ENCODE data around the gene CNKSR3. TPM values are rescaled to one million over a fixed set of nuclear protein-coding genes. Genes with fewer than 3 reads are reported as not detected.

Gene CNKSR3
- total and polyA plus RNA-seq, 4 experiments from 2014 or later: not detected

- Mint-ChIP-seq H3K27me3 (peaks cover 6 to 16% of the 10 kb centered on the region in 2 donors), H3K9me3 (peaks cover 0 to 6% (median 0%) of the 10 kb centered on the region in 8 donors), H3K4me1 (peaks cover 0 to 11% (median 7%) of the 10 kb centered on the region in 4 donors), H3K27ac (no peak overlapping the region), H3K36me3 (no peaks in the 10 kb centered on the region), H3K4me3 (no peak overlapping the region)
- intact Hi-C loops (cut with micrococcal nuclease): no loop called here
- CTCF ChIA-PET (ENCODE audit: partially characterized antibody): no interaction called here
- no peak for DNase-seq
- Histone ChIP-seq H3K27ac (ENCODE audit: low read depth, low read length) (no peak overlapping the region), H3K9me3 (ENCODE audit: control insufficient read depth in 1 of 2, low read length in 2 of 2) (no peaks in the 10 kb centered on the region), H3K27me3 (ENCODE audit: insufficient read depth, low read length) (no peaks in the 10 kb centered on the region), H3K36me3 (ENCODE audit: insufficient read depth, low read length) (no peaks in the 10 kb centered on the region), H3K4me1 (ENCODE audit: insufficient read depth, low read length) (no peaks in the 10 kb centered on the region), H3K4me3 (ENCODE audit: low read length in 2 of 2) (no peak overlapping the region)
- POLR2A ChIA-PET (ENCODE audit: partially characterized antibody): no interaction called here
These were observed 156.9 kb downstream of the CNKSR3 start for GRCh38 chr6:154353626-154354025.

- Mint-ChIP-seq H3K36me3 (no peaks in the 10 kb centered on the region), H3K4me1 (peaks cover 0 to 11% (median 7%) of the 10 kb centered on the region in 4 donors), H3K27ac (no peak overlapping the region), H3K4me3 (no peak overlapping the region), H3K9me3 (peaks cover 0 to 6% (median 0%) of the 10 kb centered on the region in 8 donors), H3K27me3 (peaks cover 6 to 13% of the 10 kb centered on the region in 2 donors)
- H3K27ac ChIP-seq (ENCODE audit: low read depth, low read length): no peak overlapping the region
- no peak overlapping the region for H3K4me3 ChIP-seq (ENCODE audit: low read length in 2 of 2)
- no peak for DNase-seq
- intact Hi-C loops (cut with micrococcal nuclease): no loop called here
- no peaks in the 10 kb centered on the region for H3K27me3 ChIP-seq (ENCODE audit: insufficient read depth, low read length)
- H3K36me3 ChIP-seq (ENCODE audit: insufficient read depth, low read length): no peaks in the 10 kb centered on the region
- ChIA-PET CTCF (ENCODE audit: partially characterized antibody) (no interaction called here), POLR2A (ENCODE audit: partially characterized antibody) (no interaction called here)
- no peaks in the 10 kb centered on the region for H3K4me1 ChIP-seq (ENCODE audit: insufficient read depth, low read length)
- H3K9me3 ChIP-seq (ENCODE audit: control insufficient read depth in 1 of 2, low read length in 2 of 2): no peaks in the 10 kb centered on the region
These were observed 157.4 kb downstream of the CNKSR3 start for GRCh38 chr6:154352898-154353585.

GRCh38 chr6:154350293-154350692 is 160.2 kb downstream of the CNKSR3 start:
- Histone ChIP-seq H3K9me3 (ENCODE audit: control insufficient read depth in 1 of 2, low read length in 2 of 2) (no peaks in the 10 kb centered on the region), H3K36me3 (ENCODE audit: insufficient read depth, low read length) (no peaks in the 10 kb centered on the region), H3K27me3 (ENCODE audit: insufficient read depth, low read length) (no peaks in the 10 kb centered on the region), H3K4me1 (ENCODE audit: insufficient read depth, low read length) (no peaks in the 10 kb centered on the region), H3K4me3 (ENCODE audit: low read length in 2 of 2) (no peak overlapping the region), H3K27ac (ENCODE audit: low read depth, low read length) (no peak overlapping the region)
- Mint-ChIP-seq H3K27ac (no peak overlapping the region), H3K4me3 (no peak overlapping the region), H3K27me3 (peaks cover 6 to 8% of the 10 kb centered on the region in 2 donors), H3K4me1 (peaks cover 0 to 11% (median 7%) of the 10 kb centered on the region in 4 donors), H3K36me3 (no peaks in the 10 kb centered on the region), H3K9me3 (peaks cover 0 to 8% (median 4%) of the 10 kb centered on the region in 8 donors)
- ChIA-PET CTCF (ENCODE audit: partially characterized antibody) (no interaction called here), POLR2A (ENCODE audit: partially characterized antibody) (no interaction called here)
- intact Hi-C loops (cut with micrococcal nuclease): no loop called here
- no peak for DNase-seq

- H3K4me3 ChIP-seq (ENCODE audit: low read length in 2 of 2): no peak overlapping the region
- Mint-ChIP-seq H3K36me3 (no peaks in the 10 kb centered on the region), H3K27me3 (peaks cover 2 to 10% of the 10 kb centered on the region in 2 donors), H3K27ac (no peak overlapping the region), H3K4me1 (peaks cover 0 to 2% (median under 1%) of the 10 kb centered on the region in 4 donors), H3K4me3 (no peak overlapping the region), H3K9me3 (peaks cover 0 to 8% (median 4%) of the 10 kb centered on the region in 8 donors)
- H3K27me3 ChIP-seq (ENCODE audit: insufficient read depth, low read length): no peaks in the 10 kb centered on the region
- no peak for DNase-seq
- H3K4me1 ChIP-seq (ENCODE audit: insufficient read depth, low read length): no peaks in the 10 kb centered on the region
- intact Hi-C loops (cut with micrococcal nuclease): no loop called here
- no peak overlapping the region for H3K27ac ChIP-seq (ENCODE audit: low read depth, low read length)
- no peaks in the 10 kb centered on the region for H3K36me3 ChIP-seq (ENCODE audit: insufficient read depth, low read length)
- no peaks in the 10 kb centered on the region for H3K9me3 ChIP-seq (ENCODE audit: control insufficient read depth in 1 of 2, low read length in 2 of 2)
- CTCF ChIA-PET (ENCODE audit: partially characterized antibody): no interaction called here
- POLR2A ChIA-PET (ENCODE audit: partially characterized antibody): no interaction called here
These were observed 162.5 kb downstream of the CNKSR3 start for GRCh38 chr6:154347981-154348380.

- peaks cover 0 to 1% (median 0%) of the 10 kb centered on the region in 4 donors for H3K4me1 Mint-ChIP-seq
- Histone ChIP-seq H3K27ac (ENCODE audit: low read depth, low read length) (no peak overlapping the region), H3K4me3 (ENCODE audit: low read length in 2 of 2) (no peak overlapping the region), H3K27me3 (ENCODE audit: insufficient read depth, low read length) (no peaks in the 10 kb centered on the region), H3K36me3 (ENCODE audit: insufficient read depth, low read length) (no peaks in the 10 kb centered on the region), H3K4me1 (ENCODE audit: insufficient read depth, low read length) (no peaks in the 10 kb centered on the region), H3K9me3 (ENCODE audit: control insufficient read depth in 1 of 2, low read length in 2 of 2) (no peaks in the 10 kb centered on the region)
- CTCF ChIA-PET (ENCODE audit: partially characterized antibody): no interaction called here
- no peak overlapping the region for H3K4me3 Mint-ChIP-seq
- H3K9me3 Mint-ChIP-seq: peaks cover 0 to 8% (median 4%) of the 10 kb centered on the region in 8 donors
- H3K36me3 Mint-ChIP-seq: no peaks in the 10 kb centered on the region
- no peak overlapping the region for H3K27ac Mint-ChIP-seq
- H3K27me3 Mint-ChIP-seq: peaks cover 0 to 16% of the 10 kb centered on the region in 2 donors
- DNase-seq: no peak
- intact Hi-C loops (cut with micrococcal nuclease): no loop called here
- POLR2A ChIA-PET (ENCODE audit: partially characterized antibody): no interaction called here
These were observed 164.7 kb downstream of the CNKSR3 start for GRCh38 chr6:154345811-154346210.

GRCh38 chr6:154343473-154344308 is 166.8 kb downstream of the CNKSR3 start:
- no peaks in the 10 kb centered on the region for H3K27me3 ChIP-seq (ENCODE audit: insufficient read depth, low read length)
- no peaks in the 10 kb centered on the region for H3K36me3 ChIP-seq (ENCODE audit: insufficient read depth, low read length)
- Mint-ChIP-seq H3K27me3 (peaks cover 0 to 17% of the 10 kb centered on the region in 2 donors), H3K27ac (no peak overlapping the region), H3K36me3 (no peaks in the 10 kb centered on the region), H3K4me3 (peak overlapping the region in 1 of 8 donors; percentile 32), H3K4me1 (peaks cover 0 to 1% (median 0%) of the 10 kb centered on the region in 4 donors), H3K9me3 (peaks cover 0 to 8% (median 4%) of the 10 kb centered on the region in 8 donors)
- no peak overlapping the region for H3K27ac ChIP-seq (ENCODE audit: low read depth, low read length)
- intact Hi-C loops (cut with micrococcal nuclease): no loop called here
- no peaks in the 10 kb centered on the region for H3K9me3 ChIP-seq (ENCODE audit: control insufficient read depth in 1 of 2, low read length in 2 of 2)
- no peak for DNase-seq
- H3K4me1 ChIP-seq (ENCODE audit: insufficient read depth, low read length): no peaks in the 10 kb centered on the region
- ChIA-PET POLR2A (ENCODE audit: partially characterized antibody) (no interaction called here), CTCF (ENCODE audit: partially characterized antibody) (no interaction called here)
- no peak overlapping the region for H3K4me3 ChIP-seq (ENCODE audit: low read length in 2 of 2)

- no peak for DNase-seq
- no peaks in the 10 kb centered on the region for H3K4me1 ChIP-seq (ENCODE audit: insufficient read depth, low read length)
- Mint-ChIP-seq H3K36me3 (no peaks in the 10 kb centered on the region), H3K4me3 (no peak overlapping the region), H3K27ac (no peak overlapping the region), H3K4me1 (peaks cover 0 to 1% (median 0%) of the 10 kb centered on the region in 4 donors), H3K27me3 (peaks cover 0 to 17% of the 10 kb centered on the region in 2 donors), H3K9me3 (peaks cover 0 to 6% (median 3%) of the 10 kb centered on the region in 8 donors)
- ChIA-PET CTCF (ENCODE audit: partially characterized antibody) (no interaction called here), POLR2A (ENCODE audit: partially characterized antibody) (no interaction called here)
- no peaks in the 10 kb centered on the region for H3K27me3 ChIP-seq (ENCODE audit: insufficient read depth, low read length)
- no peak overlapping the region for H3K27ac ChIP-seq (ENCODE audit: low read depth, low read length)
- no peaks in the 10 kb centered on the region for H3K9me3 ChIP-seq (ENCODE audit: control insufficient read depth in 1 of 2, low read length in 2 of 2)
- H3K36me3 ChIP-seq (ENCODE audit: insufficient read depth, low read length): no peaks in the 10 kb centered on the region
- intact Hi-C loops (cut with micrococcal nuclease): no loop called here
- H3K4me3 ChIP-seq (ENCODE audit: low read length in 2 of 2): no peak overlapping the region
These were observed 168.6 kb downstream of the CNKSR3 start for GRCh38 chr6:154341871-154342270.
